HG03135 (cell line): ENCODE results near the gene JARID2.

Experiments used
- ATAC-seq: cut with Tn5 transposase; IDR thresholded peaks from one replicate; pipeline ENCODE4 v1.9.1; 2021; ENCODE audit warnings: mild to moderate bottlenecking, moderate library complexity; ENCODE audit not compliant: unreplicated experiment

Gene JARID2

DNA sequence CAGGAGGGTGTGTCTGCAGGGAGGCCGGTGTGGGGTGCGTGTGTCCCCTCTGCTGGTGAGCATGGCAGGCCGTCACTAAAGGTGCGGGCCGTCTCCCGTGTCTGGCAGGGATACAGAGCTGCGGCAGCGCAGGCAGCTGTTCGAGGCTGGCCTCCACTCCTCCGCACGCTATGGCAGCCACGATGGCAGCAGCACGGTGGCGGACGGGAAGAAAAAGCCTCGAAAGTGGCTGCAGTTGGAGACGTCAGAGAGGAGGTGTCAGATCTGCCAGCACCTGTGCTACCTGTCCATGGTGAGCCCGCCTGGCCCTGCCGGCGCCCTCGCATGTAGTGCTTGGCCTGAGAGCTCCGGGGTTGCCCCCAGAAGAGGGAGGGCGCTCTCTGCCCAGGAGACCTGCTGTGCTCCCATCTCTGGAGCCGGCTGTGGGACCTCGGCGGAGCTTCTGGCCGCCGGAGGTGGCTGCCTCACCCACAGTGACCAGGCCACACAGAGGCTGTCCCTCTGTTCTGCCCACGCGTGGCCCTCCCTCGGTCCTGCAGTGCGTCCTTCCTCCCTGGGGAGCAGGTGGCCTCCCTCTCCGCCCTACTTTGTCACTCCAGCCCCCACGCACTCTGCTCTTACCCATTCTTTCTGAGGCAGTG is 267.4 kb downstream of the JARID2 start:
- no peak for ATAC-seq

DNA sequence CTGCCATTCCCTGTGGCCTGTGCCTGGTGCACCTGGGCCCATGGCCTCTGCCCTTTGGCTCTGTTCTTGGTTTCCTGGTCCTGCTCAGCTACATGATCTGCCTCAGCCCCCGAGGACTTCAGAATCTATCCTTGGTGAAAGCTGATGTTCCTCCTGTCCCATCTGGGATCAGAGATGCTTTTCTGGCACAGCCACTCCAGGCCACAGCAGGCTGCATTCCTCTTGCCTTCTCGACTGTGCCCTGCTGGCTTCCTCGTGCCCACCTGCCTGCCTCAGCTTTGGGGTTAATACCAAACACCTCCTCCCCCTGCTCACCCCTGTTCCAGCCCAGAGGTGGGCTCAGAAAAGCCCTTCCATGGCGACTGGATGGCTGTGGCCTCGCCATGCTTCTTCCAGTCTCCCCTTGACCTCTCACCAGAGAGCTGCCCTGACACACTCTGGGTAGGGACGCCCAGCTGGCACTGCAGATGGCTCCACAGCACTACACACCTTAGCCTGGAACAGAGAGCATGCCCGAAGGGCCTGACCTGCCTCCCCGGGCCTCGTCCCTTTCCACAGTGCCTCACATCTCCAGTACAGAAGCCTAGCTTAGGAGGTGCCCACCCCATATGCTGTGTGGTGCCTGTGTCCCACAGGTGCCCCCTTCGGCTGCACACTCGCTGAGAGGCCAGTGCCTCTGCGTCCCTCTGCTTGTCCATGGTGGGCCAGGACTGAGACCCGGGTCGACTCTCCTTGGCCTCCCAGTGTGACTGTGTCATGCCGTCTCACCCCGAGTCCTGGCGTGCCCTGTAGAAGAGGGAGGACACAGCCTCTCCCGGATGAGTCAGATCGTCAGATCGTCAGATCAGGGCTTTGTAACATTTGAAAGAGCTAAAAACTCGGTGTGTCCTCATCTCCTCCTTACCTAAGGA is 268.2 kb downstream of the JARID2 start:
- ATAC-seq, result no peak

DNA sequence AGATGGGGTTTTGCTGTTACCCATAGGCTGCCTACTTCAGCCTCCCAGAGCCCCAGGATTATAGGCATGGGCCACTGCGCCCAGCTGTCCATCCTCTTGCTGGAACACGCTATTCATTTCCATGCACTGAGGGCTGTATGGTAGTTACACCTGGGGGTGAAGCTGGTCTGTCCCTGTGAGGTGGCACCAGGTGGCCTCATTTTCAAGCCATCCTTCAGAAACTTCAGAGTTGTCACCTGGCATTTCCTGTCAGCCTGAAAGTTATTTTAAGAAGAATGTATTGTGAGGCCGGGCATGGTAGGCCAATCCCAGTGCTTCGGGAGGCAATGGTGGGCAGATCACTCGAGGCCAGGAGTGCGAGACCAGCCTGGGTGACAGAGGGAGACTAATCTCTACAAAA is 269.4 kb downstream of the JARID2 start:
- no peak for ATAC-seq

DNA sequence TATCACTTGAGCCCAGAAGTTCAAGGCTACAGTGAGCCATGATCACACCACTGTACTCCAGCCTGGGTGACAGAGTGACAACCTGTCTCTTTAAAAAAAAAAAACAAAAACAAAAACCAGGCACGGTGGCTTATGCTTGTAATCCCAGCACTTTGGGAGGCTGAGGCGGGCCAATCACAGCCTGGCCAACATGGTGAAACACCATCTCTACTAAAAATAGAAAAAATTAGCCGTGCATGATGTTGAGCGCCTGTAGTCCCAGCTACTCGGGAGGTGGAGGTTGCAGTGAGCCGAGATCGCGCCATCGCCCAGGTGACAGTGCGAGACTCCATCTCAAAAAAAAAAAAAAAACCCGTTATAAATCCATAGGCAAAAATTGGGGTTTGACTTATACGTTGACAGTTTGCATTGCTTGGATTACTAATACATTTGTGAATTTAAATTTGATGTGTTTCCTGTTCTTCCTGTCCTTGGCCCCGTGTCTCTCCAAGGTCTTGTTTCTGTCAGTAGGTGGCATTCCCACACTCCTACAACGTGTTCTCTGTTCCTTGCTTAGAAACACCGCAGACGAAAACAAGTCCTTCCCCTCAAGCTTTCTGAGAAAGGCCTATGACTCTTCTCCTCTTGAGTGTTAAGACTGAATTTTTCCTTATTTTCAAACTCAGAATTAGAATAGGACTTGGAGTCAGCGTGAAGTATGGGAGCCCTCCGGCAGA is 269.9 kb downstream of the JARID2 start:
- ATAC-seq, result no peak

DNA sequence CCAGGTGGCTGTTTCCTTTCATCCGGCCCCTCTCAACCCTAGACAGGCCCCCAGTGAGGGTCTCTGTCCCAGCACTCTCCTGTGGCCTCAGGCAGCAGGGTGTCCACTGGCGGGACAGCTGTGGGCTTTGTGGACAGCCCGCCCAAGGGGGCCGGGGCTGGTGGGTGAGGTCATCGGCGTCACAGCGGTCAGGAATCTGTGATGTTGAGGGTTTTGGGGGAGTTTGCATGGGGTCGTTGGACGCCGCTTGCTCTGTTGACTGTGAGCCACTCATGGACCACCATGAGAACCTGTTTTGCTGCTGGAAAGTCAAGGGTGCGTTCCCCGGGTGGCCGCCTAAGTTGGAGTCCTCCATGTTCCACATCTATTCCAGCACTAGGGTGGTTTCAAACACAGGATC is 270.5 kb downstream of the JARID2 start:
- no peak for ATAC-seq

DNA sequence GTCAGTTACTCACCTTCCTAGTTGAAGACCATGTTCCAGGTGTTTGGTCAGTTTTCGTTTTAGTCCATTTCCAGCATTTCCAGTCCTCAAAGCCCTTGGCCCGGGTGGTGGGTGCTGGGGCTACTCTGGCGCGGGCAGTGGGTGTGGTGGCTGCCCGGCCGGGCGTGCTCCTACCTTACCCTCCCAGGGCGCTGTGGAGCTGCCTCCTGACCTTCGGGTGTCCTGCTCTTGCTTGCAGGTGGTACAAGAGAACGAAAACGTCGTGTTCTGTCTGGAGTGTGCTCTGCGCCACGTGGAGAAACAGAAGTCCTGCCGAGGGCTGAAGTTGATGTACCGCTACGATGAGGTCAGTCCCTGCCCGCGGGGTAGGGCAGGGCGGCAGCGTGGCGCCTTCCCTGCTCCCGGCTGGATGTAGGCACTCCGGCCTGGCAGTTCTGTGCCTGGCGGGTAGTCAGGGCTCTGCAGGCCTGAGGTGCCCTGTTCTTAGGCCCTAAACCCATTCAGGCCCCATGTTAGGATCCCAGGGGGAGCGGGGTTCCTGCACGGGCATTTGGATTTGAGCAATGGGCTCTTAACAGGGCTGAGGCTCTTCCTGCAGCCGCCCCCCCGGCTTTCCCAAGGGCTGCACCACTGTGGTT is 271.2 kb downstream of the JARID2 start:
- no peak for ATAC-seq

DNA sequence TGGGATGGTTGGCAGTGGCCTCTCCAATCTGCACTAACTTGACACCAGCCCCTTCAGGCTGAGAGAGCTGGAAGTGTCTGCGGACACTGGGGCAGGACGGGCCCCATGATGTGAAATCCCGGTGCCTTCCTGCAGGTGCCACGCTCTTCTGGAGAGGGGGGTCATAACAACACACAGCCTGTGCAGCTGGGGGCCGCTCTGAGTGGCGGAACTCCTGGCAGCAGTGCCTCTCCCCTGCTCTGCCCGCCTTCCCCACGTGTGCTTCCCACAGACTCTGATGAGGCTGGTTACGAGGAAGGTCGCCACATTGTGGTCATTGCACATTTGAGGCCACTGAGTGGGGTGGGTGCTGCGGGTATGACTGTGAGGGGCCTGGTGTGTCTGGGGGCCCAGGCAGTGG is 271.7 kb downstream of the JARID2 start:
- no peak for ATAC-seq

DNA sequence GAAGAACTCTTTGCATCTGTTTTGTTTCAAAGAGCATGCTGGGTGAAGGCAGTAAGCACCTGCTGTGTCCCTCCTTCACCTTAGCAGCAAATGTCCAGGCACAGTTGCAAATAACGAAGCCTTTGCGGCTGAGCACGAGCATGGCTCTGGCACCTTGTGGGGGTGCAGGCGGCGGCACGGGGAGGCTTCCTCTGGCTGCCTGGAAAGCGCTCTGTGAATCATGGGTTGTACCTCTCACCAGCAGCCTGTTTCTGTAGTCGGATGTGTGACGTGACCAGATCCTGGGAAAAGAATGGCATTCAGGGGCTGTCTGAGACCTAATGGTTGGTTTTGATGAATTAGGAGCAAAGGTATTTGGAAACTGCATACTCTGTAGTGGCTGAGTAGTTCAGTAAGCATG is 272.2 kb downstream of the JARID2 start:
- no peak for ATAC-seq

DNA sequence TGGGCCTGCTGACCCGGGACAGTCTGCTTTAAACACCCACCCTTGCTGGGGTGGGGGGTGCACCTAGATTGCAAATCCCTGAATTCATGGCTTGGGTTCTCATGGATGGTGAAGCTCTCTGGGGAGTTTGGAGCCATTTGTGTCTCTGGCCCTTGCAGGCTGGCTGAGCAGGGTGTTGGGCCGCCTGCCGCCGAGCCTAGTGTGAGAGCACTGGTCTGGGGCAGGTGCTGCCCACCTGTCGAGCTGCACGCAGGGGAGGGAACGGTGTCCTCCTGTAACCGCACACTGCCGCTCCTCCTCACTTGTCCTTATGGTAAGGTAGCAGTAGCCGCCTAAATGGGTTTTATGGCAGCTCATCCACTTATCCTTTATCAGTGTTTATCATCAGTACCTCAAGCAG is 273.0 kb downstream of the JARID2 start:
- no peak for ATAC-seq

DNA sequence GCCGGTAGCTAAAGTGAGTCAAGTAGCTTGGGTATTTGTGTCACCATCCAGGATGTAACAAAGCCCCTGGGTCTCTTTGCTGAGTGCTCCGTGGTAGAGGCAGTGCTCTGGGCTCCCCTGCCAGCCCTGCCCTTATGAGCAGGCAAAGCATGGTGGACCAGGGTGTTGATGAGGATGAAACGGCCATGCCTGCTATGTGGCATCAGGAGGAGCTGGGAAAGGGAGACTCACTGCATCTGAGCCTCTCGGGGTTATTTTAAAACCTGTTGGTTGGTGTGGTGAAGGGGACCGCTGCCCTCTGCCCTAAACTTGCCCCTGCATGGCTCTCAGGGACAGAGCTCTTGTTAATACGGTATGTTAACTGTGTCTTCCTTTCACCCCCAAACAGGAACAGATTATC is 273.8 kb downstream of the JARID2 start:
- ATAC-seq, result no peak

DNA sequence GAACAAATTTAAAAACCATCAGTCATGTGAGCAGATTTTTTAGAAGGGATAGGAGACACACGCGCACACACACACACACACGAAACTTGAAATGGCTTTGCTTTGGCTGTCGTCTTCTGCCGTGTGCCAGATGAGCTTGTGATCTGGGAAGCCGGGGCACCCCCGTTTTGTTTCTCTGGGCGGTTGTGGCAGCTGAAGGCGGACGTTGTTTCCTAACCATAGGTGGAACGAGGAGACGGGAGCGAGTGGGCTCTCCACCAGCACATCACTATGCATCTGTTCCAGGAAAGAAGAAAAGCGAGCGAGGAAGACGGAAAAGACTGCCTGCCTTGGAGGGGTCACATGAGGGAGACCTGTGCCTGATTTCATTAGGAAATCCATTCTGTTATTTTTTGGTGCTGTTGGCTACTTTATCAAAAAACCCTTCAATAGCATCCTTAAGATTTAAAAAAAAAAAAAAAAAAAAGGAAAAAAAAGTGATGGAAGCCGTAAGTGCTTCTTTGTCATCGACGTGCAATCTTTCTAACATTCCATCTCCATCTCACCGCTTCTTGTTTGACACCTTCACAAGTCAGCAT is 274.8 kb downstream of the JARID2 start:
- no peak for ATAC-seq

DNA sequence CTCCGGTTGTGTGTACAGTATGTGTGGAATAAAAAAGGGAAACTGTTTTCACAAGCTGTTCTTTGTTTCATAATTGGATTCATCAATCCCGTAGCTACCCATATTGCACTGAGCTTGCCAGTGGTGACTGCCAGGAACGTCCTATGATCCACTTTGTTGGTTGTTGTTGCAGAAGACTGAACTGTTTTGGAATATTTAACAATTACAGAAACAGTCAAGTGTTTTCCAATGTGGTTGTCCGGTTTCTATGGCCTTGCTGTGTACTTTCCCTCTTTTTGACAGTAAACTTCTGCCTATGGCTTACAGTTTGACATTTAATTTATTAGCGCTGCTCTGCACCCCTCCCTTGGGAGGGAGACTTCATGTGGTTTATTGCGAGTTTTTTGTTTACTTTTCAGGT is 275.7 kb downstream of the JARID2 start:
- ATAC-seq, result no peak

DNA sequence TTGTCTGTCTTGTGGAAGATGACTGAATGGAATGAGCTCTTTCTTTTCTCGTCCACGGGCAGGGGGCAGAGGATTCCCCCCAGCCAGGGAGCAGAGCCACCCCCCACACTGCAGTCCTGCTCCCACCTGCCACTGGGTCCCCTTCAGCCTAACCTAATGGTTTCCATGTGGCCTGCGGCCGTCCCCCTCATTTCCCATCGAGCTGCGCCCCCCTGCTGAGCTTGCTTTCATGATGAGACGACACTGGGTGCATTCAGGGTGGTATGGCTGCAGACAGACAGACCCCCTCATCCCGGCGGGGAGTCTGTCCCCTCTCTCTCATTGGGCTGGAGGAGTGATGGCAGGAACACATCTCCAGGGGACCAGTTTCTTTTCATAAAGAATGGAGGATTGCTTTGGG is 276.2 kb downstream of the JARID2 start:
- ATAC-seq, result no peak

DNA sequence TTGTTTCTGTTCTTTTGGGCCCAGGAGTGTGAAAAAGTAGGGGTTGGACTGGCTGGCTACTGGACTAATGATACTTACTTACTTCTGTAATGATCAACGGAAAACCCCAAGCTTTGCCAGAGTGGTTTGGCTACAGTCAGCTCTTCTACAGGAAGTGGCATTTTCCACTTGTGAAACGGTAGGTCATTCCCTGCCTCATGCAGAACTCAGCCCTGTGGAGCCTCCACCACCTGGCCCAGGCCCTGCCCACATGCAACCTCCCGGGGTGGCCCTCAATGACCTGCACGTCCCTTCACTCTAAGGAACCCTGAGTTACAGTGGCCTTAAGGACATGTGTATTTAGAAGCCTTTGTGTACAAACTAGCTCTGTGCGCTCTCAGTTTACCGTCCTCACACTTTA is 276.6 kb downstream of the JARID2 start:
- ATAC-seq, result no peak

DNA sequence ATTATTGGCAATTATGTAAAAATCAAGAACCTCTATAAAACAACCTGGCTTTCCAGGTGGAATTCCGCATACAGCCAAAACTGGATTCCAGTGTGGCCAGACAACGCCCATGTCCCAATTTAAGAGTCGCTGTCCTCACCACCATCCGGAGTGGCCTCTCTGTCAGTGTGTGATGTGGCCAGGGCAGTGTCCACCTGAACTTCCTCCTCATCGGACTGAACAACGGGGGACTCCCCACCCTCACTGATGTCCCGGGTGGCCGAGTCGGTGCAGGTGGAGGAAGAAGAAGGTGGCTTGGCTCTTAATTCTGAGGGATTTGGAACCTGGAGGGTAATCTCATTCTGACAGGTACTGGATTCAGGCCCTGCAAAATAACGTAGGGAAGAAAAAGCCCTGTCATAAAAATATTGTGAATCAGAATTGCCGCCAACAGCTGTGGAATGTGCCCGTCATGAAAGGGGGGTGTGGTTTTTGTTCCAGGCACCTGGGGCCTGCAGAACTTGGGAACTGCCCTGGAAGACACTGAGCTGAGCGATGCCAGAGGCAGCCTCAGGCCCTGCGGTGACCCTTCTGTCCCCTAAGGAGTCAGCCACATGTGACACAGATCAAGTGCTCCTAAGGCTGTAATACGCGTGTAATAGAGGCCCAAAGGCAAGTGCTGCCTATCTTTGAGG is 277.1 kb downstream of the JARID2 start:
- ATAC-seq, result no peak

DNA sequence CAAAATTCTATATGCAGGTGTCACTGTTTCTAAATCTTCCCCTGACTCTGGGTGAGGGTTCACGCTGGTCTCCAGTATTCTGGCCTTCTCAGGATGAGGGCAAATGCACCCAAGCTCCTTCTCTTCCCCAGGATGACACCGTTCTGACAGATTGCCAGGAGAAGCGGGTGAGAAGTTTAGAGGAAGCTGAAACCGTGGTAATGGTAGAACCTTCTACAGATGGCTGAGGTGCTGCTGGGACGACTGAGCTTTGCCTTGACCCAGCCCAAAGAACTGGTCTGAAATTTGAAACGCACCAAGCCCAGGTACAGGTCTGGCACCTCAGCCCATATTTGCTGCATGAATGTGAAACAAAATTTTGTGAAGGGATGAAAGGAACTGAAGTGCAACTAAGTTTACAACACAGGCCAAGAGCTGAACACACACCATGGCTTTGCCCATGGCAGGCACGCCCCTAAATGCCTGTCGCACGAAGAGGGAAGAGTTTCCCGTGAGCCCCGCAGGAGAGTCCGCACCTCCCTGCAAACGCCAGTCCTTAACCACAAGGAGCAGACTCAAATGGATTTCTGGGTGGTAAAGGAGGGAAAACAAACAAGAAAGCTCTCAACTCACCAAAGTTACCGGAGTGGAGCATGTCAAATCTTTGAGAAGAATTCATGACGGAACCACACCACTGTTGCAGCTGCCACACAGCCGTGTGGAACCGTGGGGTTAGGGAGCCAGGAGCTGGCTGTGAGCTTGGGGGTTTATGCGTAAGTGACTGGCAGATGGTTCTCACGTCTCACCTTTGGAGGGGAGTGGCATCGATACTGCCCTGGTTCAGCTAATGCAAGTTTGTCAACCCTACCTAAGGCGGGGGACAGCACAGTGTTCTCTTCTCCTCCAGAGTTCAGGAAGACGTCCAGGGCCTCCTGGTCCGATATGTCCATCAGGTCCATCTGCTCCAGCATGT is 278.1 kb downstream of the JARID2 start:
- ATAC-seq, result no peak

DNA sequence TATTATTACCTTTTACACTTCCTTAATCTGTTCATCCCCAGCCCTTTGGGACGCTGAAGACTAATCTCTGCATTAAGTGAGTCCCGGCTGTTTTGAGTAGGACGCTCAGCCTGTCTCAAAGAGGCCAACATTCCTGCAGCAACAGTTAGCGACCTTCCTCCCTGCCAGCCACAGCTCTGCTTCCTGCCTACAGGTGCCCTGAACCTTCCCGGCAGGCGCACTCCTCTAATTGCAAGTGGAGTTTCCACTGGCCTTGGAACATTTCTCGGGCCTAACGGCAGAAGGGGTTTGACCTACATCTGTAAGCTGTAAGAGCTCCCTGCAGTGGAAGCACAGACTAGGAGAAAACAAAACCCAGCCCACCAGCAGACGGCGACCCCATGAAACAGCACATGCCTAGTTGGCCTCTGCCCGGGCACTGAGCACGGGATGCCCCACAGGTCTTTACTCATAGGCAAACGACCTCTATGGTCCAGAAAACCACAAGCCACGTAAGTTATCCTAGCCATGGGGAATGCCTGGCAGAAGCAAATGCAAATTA is 279.1 kb downstream of the JARID2 start:
- no peak for ATAC-seq

DNA sequence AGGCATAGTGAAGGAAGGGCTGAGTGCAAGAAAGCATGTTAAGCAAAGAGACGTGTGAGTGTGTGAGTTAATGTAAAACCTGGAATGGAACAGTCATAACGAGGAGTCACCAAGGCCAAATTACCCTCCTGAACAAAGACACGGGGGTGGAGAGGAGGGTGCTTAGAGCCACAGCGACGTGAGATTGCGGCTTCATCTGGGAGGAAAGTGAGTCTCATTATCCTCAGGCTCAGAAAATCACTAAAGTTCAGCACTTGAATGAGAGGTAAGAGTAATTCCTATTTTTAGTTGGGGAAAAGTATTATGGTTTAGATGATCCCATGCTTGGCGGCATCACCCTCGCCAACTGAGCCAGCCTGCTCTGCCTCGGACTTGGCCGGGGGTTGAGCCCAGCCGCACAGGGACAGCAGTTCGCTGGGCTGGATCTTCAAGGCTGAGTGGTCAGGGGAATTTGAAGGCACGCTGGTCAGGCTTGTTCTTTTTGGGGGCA is 280.4 kb downstream of the JARID2 start:
- no peak for ATAC-seq
